SK-N-MC (cell line): Measurements from ENCODE around the gene NISCH.

Experiments
- EZH2 ChIP-seq: fragments of 200-600 bp; sonication (generic); IDR thresholded peaks from one replicate; pipeline ENCODE4 v1.6.1; 2017; ENCODE audit warnings: antibody characterized with exemption
- FOXP2 ChIP-seq: optimal IDR thresholded peaks from 2 replicates; pipeline ENCODE3; 2011; ENCODE audit warnings: mild to moderate bottlenecking, moderate library complexity; ENCODE audit not compliant: insufficient read depth; ENCODE audit errors: extremely low read length, control extremely low read depth
- POLR2AphosphoS5 ChIP-seq: IDR thresholded peaks from 2 replicates; pipeline ENCODE4 v1.6.1; 2012; ENCODE audit warnings: mild to moderate bottlenecking, low read depth, low read length, borderline replicate concordance

GRCh38 chr3:52522651-52523251 is 67.3 kb downstream of the NISCH start:
- TF ChIP-seq FOXP2, result no peak
- TF ChIP-seq EZH2, result no peak
- no peak for TF ChIP-seq POLR2AphosphoS5
